HUES48 (cell line): Measurements from ENCODE around the gene PDCD4.

Source experiments
- H3K27ac ChIP-seq: one replicate; pipeline ENCODE4 v1.7.0; 2013; ENCODE audit warnings: low read depth, low read length, inconsistent platforms
- H3K27me3 ChIP-seq: 2 replicates; pipeline ENCODE4 v1.6.1; 2013; ENCODE audit warnings: mild to moderate bottlenecking, low read length; ENCODE audit not compliant: control insufficient read depth, insufficient read depth
- H3K36me3 ChIP-seq: 2 replicates; pipeline ENCODE4 v1.6.1; 2013; ENCODE audit warnings: low read length; ENCODE audit not compliant: control insufficient read depth, insufficient read depth
- H3K4me1 ChIP-seq: 2 replicates; pipeline ENCODE4 v1.6.1; 2013; ENCODE audit warnings: mild to moderate bottlenecking, low read length; ENCODE audit not compliant: control insufficient read depth, insufficient read depth
- H3K4me3 ChIP-seq: 2 replicates; pipeline ENCODE4 v1.5.1; 2013; ENCODE audit warnings: mild to moderate bottlenecking, low read depth, low read length
- H3K9ac ChIP-seq: 2 replicates; pipeline ENCODE4 v1.6.1; 2013; ENCODE audit warnings: mild to moderate bottlenecking, low read depth, low read length, moderate library complexity
- H3K9me3 ChIP-seq: 2 replicates; pipeline ENCODE4 v1.6.1; 2013; ENCODE audit warnings: low read length; ENCODE audit not compliant: control insufficient read depth, insufficient read depth

PDCD4 gene

DNA sequence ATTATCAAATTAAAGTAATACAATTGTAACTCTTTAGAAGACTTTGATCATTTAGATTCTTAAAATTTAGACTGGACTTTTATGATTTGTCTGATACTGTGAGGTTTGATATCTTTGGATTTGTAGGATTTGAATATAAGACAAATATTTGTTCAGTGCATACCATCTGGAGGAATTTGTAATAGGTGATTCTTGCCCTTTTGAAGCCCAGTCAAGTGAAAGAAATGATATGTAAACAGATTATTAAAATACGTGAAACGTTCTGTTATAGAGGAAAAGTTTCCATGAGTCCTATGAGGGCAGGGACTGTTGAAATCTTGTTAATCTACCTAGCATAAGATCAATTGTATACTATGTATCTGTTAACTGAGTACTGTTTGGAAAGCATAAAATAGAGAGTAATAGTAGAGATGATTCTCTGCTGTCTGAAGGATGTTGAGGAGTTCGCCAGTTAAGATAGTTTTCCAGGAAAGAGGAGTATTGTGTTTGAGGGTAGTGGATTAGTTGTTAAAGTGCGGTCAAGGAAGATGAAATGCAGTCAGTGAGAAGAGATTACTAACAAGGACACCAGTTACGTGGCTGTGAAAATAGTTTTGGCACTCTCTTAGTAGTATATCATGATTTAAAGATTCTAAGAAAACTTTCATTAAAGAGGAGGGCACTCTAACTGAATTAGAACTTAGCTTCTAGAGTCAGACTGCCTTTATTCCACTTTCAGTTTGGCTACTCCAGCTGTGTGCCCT is 14.4 kb downstream of the PDCD4 start:
- H3K36me3 ChIP-seq: peaks cover 50% of the 10 kb centered on the region
- H3K4me1 ChIP-seq: no peaks in the 10 kb centered on the region
- no peak overlapping the region for H3K9ac ChIP-seq
- no peaks in the 10 kb centered on the region for H3K9me3 ChIP-seq
- H3K4me3 ChIP-seq: no peak overlapping the region
- H3K27me3 ChIP-seq: no peaks in the 10 kb centered on the region
- H3K27ac ChIP-seq: no peak overlapping the region

DNA sequence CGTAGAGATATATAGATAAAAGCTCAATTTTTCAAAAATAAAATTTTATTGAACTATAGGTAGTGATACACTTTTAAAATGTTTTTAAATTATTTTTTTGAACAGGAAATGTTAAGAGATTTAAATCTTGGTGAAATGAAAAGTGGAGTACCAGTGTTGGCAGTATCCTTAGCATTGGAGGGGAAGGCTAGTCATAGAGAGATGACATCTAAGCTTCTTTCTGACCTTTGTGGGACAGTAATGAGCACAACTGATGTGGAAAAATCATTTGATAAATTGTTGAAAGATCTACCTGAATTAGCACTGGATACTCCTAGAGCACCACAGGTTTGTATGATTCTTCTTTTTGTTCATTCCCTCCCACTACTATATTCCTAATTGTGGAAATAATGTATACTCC is 15.8 kb downstream of the PDCD4 start:
- Histone ChIP-seq H3K4me1 (no peaks in the 10 kb centered on the region), H3K9me3 (no peaks in the 10 kb centered on the region), H3K9ac (no peak overlapping the region), H3K27ac (no peak overlapping the region), H3K27me3 (no peaks in the 10 kb centered on the region), H3K4me3 (no peak overlapping the region), H3K36me3 (peaks cover 39% of the 10 kb centered on the region)

DNA sequence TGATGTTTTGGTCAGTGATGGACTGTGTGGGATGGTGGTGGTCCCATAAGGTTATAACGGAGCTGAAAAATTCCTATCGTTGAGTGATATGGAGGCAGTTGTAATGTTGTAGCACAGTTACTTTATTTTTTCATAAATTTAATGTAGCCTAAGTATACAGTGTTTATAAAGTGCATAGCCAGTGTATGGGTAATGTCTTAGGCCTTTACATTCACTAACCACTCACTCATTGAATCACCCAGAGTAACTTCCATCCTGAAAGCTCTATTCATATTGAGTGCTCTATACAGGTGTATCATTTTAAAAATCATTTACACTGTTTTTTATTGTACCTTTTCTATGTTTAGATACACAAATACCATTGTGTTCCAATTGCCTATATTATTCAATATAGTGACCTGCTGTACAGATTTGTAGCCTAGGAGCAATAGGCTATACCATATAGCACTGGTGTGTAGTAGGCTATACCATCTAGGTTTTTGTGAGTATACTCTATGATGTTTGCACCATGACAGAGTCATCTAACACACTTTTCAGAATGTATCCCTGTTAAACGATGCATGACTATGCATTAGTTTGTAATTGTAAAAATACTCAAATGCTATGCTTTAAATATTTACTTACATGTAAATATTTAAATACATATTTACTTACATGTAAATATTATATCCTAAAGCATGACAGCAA is 21.0 kb downstream of the PDCD4 start:
- Histone ChIP-seq H3K9ac (no peak overlapping the region), H3K36me3 (peaks cover 45% of the 10 kb centered on the region), H3K4me3 (no peak overlapping the region), H3K4me1 (no peaks in the 10 kb centered on the region), H3K27me3 (no peaks in the 10 kb centered on the region), H3K27ac (no peak overlapping the region), H3K9me3 (no peaks in the 10 kb centered on the region)

DNA sequence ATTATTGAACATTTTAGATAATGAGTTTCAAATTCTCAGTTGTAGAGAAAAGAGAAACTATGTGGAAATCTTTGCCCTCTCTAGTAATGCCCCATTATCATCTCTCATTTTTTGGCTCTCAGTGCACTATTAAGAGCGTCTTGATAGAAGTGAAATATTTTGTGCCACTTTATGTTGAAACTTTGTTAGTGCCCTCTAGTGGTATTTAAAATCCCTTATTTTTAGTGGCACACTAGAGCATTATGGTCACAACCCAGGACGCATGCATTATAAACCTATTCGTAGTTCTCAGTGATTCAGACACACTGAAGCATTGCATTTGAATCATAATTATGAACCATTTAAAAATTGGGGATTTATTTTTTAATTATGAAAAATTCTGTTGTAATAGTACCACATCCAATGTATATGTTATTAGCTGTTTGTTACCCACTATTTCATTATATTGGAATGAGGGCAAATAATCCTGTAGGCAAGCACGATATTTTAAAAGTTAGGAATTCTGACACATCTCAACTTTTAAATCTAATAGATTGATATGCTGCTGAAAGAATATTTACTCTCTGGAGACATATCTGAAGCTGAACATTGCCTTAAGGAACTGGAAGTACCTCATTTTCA is 21.9 kb downstream of the PDCD4 start:
- Histone ChIP-seq H3K27me3 (no peaks in the 10 kb centered on the region), H3K36me3 (peaks cover 43% of the 10 kb centered on the region), H3K9ac (no peak overlapping the region), H3K4me1 (no peaks in the 10 kb centered on the region), H3K4me3 (no peak overlapping the region), H3K27ac (no peak overlapping the region), H3K9me3 (no peaks in the 10 kb centered on the region)

DNA sequence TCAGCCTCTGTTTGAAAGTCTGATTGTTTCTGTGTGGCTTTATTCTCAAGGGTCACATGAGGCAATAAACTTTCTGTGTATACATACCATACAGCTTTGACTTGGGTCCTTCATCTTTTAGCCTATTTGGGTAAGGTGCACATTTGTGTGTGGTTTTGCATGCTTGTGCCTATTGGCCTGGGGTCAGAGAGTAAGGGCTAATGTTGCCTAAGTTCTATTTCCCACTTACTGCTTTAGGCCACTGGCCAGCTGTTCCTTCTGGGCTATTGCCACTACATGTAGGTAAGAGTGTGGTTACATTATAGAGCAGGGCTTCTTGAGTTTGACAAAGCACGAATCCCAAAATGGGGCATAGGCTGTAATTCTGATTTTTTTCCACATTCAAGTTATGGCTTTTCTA is 25.5 kb downstream of the PDCD4 start:
- Histone ChIP-seq H3K9me3 (no peaks in the 10 kb centered on the region), H3K4me3 (no peak overlapping the region), H3K36me3 (peaks cover 42% of the 10 kb centered on the region), H3K4me1 (no peaks in the 10 kb centered on the region), H3K27me3 (no peaks in the 10 kb centered on the region), H3K27ac (no peak overlapping the region), H3K9ac (no peak overlapping the region)

DNA sequence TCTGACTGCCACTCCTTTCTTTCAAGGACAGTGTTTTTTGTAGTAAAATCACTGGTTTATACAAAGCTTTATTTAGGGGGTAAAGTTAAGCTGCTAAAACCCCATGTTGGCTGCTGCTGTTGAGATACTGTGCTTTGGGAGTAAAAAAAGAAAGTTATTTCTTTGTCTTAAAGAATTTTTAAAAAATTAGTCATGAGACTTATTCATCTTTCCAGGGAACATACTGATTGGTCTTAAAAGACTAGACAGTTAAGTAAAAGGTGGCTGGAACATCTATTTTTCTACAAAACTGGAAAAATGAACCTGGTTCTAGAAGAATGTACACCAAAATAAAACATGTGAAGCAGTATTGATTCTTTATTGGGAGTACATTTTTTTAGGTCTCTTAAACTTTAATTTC is 26.7 kb downstream of the PDCD4 start:
- H3K4me1 ChIP-seq: no peaks in the 10 kb centered on the region

DNA sequence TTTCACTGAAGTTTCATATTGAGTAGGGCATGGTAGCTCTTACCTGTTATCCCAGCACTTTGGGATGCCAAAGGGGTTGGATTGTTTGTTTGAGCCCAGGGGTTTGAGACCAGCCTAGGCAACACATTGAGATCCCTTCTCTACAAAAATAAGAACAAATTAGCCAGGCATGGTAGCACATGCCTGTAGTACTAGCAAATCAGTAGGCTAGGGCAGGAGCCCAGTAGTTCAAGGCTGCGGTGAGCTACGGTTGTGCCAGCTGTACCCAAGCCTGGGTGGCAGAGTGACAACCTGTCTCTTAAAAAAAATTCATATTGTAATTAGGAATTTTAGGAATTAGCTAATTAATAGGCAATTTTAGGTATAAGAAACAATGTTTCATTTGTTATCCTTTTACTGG is 29.3 kb downstream of the PDCD4 start:
- no peaks in the 10 kb centered on the region for H3K9me3 ChIP-seq
- H3K4me1 ChIP-seq: no peaks in the 10 kb centered on the region
- peaks cover 23% of the 10 kb centered on the region for H3K36me3 ChIP-seq
- H3K4me3 ChIP-seq: no peak overlapping the region
- H3K27me3 ChIP-seq: no peaks in the 10 kb centered on the region
- H3K27ac ChIP-seq: no peak overlapping the region
- no peak overlapping the region for H3K9ac ChIP-seq

More for the DNA sequence above, 26.7 kb downstream of the PDCD4 start:
- Histone ChIP-seq H3K27ac (no peak overlapping the region), H3K27me3 (no peaks in the 10 kb centered on the region), H3K9me3 (no peaks in the 10 kb centered on the region), H3K9ac (no peak overlapping the region), H3K36me3 (peaks cover 40% of the 10 kb centered on the region), H3K4me3 (no peak overlapping the region)

DNA sequence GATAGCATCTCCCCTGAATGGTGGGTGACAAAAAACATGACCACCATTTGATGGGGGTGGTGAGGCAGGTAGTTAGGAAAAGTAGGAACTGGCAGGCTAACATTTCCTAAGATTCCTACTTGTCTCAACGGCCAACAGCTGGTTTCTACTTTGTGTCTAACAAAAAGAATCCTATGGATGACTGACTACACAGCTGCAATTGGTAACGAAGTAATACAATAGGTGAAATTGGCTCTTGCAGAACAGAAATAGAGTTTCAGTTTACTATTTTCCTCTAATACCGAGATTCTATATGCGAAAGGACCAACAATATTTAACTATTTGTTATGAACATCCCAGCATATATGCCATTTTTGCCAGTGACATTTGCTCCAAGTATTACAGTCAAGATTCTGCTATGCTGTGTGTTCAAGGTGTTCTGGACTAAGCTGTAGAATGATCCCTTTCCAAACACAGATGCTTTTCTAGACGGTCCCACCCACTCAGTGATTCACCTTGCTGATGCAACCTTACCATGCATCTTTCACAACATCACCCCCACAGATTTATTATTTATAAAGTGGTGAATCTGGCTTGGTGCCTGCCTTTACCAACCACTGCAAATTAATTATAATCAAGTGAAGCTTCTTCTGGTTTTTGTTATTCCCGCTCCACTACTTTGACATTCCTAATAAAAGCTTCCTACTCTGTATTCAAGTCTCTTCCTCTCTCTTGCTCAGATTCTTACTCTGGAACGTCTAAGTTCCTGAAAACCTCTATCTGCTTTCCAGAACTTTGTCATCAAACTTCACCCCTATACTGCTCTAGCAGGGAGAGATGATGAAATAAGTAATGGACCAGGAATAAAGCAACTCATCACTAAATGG is 30.5 kb downstream of the PDCD4 start:
- H3K9me3 ChIP-seq: no peaks in the 10 kb centered on the region
- no peak overlapping the region for H3K9ac ChIP-seq
- H3K4me3 ChIP-seq: no peak overlapping the region
- H3K27me3 ChIP-seq: no peaks in the 10 kb centered on the region
- peaks cover 15% of the 10 kb centered on the region for H3K36me3 ChIP-seq
- H3K27ac ChIP-seq: no peak overlapping the region
- H3K4me1 ChIP-seq: 0 out of 2 replicates have a peak, but pooled peaks cover 1% of the 10 kb centered on the region

DNA sequence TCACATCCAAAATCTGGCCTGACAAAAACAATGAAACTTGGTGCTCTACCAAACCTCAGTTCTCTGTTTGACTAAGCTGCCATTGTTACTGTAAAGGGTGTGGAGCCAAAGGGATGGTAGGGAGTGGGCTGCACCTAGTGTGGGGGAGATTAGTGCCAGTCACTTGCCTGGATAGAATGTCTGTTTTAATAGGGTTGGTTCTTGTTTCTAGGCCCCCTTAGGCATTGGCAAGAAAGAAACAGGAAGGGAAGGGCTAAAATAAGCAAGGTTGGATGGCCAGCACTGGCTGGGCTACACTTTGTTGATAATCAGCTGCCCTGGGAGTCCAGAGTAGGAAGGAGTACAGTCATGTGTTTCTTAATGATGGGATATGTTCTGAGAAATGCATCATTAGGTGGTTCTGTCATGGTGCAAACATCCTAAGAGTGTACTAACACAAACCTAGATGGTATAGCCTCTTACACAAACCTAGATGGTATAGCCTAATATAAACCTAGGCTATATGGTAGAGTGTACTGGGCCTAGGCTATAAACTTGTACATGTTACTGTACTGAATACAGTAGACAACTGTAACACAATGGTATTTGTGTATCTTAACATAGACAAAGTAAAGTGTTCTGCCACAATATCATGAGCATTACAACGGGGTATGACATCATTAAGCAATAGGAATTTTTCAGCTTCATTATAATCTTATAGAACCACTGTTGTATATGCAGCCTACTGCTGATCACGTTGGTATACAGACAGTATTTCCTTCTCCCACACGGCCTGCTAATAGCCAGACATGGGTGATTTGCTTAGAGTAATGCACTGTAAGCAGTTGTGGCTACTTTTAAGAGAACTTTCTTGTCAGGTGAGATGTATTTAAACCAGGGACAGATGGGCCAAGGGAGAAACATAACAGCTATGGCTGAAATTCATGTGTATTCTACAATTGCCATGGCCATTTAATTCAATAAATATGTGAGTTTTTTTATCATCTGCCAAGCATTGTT is 31.9 kb downstream of the PDCD4 start:
- Histone ChIP-seq H3K27ac (no peak overlapping the region), H3K4me1 (peaks cover 8% of the 10 kb centered on the region)

DNA sequence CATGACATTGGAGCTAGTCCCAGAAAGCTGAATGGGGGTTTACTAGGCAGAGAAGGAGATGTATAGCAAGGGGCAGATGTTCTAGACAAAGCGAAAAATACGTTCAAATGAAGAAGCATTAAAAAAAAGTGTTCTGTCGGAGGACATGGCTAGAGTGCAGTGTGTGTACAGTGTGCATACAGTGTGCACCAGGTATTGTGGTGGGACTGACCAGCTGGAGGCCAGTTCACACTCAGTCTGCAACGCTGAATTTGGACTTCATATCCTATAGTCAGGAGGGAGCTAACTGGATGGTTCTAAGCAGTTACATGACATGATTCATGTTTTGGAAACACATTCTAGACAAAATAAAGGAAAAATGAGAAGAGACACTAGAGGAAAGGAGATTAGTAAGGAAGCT is 38.4 kb downstream of the PDCD4 start:
- Histone ChIP-seq H3K36me3 (0 out of 2 replicates have a peak, but pooled peaks cover 8% of the 10 kb centered on the region), H3K27ac (no peak overlapping the region), H3K9me3 (no peaks in the 10 kb centered on the region), H3K27me3 (no peaks in the 10 kb centered on the region), H3K9ac (no peak overlapping the region), H3K4me1 (peaks cover 8% of the 10 kb centered on the region), H3K4me3 (no peak overlapping the region)

More for the DNA sequence above, 31.9 kb downstream of the PDCD4 start:
- Histone ChIP-seq H3K27me3 (no peaks in the 10 kb centered on the region), H3K36me3 (peaks cover 14% of the 10 kb centered on the region), H3K9me3 (no peaks in the 10 kb centered on the region), H3K9ac (no peak overlapping the region), H3K4me3 (no peak overlapping the region)
